GM21528 (cell line): ENCODE measurements around the gene TMA7.

Experiments used
- ATAC-seq: cut with Tn5 transposase; IDR thresholded peaks from one replicate; pipeline ENCODE4 v1.9.1; 2021; ENCODE audit warnings: mild to moderate bottlenecking, moderate library complexity; ENCODE audit not compliant: unreplicated experiment, low FRiP score

The TMA7 gene

DNA sequence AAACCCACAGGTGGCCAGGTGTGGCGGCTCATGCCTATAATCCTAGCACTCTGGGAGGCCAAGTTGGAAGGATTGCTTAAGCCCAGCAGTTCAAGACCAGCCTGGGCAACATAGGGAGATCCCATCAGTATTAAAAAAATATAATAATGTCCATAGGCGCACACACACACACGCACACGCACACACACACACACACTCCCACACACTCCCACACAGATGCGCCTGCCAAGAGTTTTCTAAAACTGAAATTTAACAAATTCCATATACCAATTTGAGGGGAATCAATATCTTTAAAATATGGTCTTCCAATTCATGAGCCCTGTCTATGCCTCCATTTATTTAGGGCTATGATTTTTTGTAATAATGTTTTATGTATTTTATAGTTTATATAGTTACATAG is 46.9 kb downstream of the TMA7 start:
- no peak for ATAC-seq

DNA sequence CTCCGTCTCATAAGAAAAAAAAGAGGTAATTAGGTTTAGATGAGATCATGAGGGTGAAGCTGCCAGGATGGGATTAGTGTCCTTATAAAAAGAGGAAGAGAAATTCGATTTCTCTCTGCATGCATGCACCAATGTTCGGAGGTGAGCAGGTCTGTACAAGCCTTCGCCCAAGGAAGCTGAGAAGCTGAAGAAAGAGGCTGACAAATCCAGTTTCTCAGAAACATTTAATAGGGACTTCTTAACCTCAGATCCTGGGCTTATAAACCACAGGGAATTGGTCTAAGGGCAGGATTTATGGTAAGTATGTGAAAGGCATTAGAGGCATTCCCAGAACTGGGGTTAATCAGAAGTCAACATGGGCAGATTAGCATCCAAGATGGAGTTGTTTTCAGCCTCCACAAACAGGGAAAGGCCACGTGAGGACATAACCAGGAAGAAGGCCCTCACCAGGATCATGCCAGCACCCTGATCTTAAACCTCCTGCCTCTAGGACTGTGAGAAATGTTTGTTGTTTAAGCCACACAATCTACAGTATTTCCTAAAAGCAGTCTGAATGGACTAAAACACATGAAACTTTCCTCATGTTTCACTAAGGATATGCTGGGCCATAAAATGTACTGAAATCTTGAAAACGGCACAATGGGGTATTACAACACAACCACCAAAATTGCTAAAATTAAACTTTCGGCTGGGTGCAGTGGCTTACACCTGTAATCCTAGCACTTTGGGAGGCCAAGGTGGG is 52.6 kb downstream of the TMA7 start:
- no peak for ATAC-seq

DNA sequence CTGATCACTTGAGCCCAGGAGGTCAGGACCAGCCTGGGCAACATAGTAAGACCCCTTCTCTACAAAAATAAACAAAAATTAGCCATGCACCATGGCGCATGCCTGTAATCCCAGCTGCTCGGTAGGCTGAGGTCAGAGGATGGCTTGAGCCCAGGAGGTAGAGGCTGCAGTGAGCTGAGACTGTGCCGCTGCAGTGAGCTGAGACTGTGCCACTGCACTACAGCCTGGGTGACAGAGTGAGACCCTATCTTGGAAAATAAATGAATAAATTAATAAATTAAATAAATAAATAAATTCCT is 53.1 kb downstream of the TMA7 start:
- no peak for ATAC-seq
